NT2/D1 (cell line): Measurements from ENCODE around the gene ANK2.

Experiments
- SUZ12 ChIP-seq: IDR thresholded peaks from 2 replicates; pipeline ENCODE4 v1.6.1; 2011; ENCODE audit not compliant: insufficient read length, insufficient read depth; ENCODE audit errors: extremely low read depth
- YY1 ChIP-seq: IDR thresholded peaks from 2 replicates; pipeline ENCODE4 v1.6.1; 2011; ENCODE audit not compliant: insufficient read length, insufficient read depth
- ZNF274 ChIP-seq: IDR thresholded peaks from 2 replicates; pipeline ENCODE4 v1.6.1; 2011; ENCODE audit warnings: mild to moderate bottlenecking, low read depth, low read length

- TF ChIP-seq SUZ12 (no peak), YY1 (no peak), ZNF274 (no peak)
These were observed 54.1 kb downstream of the ANK2 start for GRCh38 chr4:113103556-113103955.
